HG03135 (cell line): Measurements from ENCODE around the gene ZNF57.
"Not testable (repeated sequence)": the region's sequence is repeated elsewhere in the genome, so short reads cannot be mapped to it uniquely, and the experiment has no call there.

Experiments
- ATAC-seq: cut with Tn5 transposase; IDR thresholded peaks from one replicate; pipeline ENCODE4 v1.9.1; 2021; ENCODE audit warnings: mild to moderate bottlenecking, moderate library complexity; ENCODE audit not compliant: unreplicated experiment

ZNF57 gene

DNA sequence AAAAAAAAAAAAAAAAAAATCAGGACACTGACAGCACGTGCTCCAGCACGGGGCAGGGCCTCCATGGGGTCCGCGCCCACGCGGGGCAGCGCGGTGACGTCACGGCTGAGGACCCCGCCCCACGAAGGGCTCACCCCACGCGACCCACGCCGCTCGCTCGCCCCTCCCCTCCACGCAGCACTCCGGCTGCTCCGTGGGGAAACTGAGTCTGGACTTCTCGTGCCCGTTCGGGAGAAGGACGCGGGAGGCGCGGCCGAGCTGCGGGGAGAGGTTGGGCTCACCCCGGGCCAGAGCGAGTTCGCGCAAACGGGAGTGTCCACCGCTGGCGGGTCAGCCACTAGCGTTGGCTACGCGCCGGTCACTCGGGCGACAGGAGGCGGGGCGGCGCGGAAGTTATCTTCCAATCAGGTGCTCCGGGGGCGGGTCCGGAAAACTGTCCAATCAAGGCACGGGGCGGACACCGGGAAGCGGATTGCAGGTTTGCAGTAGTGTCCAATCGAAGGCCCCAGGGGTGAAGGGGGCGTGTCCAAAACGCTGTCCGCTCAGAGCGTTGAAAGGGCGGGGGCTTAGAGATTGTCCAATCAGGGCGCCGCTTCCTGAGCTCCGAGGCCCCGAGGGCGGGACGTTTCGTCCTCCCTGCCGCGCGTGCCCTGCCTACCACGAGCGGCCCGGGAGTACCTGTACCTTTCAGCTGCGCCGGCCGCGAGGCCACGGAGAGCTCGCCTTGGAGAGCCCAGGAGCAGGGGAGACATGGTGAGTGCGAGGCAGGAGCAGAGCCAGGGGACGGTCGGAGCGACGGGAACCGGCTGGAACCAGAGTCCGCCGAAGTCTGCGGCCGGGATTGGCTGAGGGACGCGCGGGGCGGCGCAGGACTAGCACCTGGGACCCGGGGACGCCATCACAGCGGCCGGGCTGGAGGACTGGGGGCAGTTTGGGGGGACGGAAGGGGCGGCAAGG is at the start of gene ZNF57:
Gene ZNF57 (plus strand): TSS at position 633 of the 957 bp plus-strand sequence. CDS start 118 bp downstream, at position 751.
- ATAC-seq, result peak; percentile 89

DNA sequence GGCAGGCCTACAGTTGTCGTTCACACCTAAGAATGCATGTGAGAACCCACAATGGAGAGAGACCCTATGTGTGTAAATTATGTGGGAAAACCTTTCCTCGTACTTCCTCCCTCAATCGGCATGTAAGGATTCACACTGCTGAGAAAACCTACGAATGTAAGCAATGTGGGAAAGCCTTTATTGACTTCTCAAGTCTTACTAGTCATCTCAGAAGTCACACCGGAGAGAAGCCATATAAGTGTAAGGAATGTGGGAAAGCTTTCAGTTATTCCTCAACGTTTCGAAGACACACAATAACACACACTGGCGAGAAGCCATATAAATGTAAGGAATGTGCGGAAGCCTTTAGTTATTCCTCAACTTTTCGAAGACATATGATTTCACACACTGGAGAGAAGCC is 48.1 kb upstream of the ZNF57 start:
- ATAC-seq, result no peak

DNA sequence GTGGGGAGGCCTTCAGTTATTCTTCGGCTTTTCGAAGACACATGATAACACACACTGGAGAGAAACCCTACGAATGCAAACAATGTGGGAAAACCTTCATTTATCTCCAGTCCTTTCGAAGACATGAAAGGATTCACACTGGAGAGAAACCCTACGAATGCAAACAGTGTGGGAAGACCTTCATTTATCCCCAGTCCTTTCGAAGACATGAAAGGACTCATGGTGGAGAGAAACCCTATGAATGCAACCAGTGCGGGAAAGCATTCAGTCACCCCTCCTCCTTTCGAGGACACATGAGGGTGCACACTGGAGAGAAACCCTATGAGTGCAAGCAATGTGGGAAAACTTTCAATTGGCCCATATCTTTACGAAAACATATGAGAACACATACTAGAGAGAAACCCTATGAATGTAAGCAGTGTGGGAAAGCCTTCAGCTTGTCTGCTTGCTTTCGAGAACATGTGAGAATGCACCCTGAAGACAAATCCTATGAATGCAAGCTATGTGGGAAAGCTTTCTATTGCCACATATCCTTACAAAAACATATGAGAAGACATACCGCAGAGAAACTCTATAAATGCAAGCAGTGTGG is 47.6 kb upstream of the ZNF57 start:
- no peak for ATAC-seq

DNA sequence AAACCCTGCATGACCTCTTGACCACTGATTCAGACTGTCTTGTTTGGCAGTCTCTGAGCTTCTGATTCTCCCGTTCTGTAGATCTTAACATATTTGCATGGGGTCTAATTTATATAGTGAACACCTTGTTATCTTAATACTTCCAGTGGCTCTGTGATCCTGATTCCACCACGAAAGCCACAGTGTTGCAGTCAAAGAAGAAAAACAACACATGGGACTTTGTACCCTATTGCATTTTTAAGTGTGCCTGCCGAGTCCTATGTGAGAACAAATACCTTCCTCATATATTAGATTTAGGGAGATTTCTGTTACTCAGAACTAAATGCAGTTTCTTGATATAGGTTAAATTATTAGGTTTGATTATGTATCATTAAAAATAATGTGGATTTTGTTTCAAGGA is 45.9 kb upstream of the ZNF57 start:
- no peak for ATAC-seq

DNA sequence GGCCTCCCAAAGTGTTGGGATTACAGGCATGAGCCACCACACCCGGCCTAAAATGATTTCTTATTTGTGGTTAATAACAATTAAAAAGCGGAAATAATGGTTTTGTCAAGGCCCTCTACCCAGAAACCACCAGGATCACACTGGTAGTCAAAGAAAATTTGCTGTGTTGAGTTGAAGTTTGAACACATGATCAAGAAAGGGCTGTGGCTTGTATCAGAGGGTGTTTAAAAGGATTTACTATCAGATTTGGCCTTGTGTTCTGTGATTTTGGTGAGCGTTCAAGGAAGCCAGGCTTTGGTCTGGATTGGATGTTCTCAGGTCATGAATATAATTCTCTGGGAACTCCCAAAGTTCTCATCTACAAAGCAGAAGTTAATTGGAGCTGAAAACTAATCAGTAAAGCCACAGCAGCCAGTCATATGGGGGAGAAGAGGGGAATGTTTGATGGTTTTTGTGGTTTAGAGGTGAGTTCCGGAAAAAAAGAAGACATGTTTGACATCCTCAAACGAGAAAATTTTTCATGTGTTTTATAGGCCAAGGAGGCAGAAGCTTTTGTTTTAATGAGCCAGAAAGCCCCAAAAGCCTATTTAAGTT is 44.2 kb upstream of the ZNF57 start:
- ATAC-seq, result no peak

DNA sequence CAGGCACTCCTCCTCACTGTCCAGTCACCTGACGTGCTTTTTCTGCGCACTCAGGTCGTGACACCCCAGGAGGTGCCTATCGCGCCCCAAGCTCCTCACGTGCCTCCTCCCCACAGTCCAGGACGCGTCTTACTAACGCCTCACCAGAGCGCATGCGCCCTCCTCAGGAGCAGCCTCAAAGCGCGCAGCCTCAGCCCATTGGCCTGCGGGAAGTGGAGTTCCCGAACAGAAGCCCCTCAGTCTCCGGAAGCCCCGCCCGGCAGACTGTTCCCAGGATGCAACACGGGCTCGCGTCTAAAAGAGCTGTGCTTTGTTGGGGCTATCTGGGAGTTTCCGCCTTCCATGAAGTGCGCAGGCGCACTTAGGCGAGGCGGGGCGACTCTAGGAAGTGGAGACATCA is 41.9 kb upstream of the ZNF57 start:
- ATAC-seq, result no peak

DNA sequence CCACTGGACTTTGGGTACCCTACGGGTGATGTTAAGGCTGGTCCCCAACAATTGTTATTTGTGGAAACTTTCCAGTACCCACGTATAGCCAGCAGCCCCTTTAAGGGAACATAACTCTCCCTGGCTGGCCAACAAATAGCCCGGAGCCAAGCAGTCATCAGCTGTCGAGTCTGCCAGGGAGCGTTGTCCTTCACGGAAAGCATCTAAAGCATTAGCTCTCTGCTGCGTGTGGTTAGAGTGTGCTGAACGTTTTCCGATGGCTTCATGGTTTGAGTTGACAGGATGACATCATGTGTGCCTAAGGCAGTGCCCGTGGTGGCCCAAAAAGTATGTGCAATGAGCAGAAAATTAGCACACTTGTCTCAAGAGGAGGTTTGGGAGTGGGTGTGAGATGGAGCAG is 36.9 kb upstream of the ZNF57 start:
- ATAC-seq, result no peak

DNA sequence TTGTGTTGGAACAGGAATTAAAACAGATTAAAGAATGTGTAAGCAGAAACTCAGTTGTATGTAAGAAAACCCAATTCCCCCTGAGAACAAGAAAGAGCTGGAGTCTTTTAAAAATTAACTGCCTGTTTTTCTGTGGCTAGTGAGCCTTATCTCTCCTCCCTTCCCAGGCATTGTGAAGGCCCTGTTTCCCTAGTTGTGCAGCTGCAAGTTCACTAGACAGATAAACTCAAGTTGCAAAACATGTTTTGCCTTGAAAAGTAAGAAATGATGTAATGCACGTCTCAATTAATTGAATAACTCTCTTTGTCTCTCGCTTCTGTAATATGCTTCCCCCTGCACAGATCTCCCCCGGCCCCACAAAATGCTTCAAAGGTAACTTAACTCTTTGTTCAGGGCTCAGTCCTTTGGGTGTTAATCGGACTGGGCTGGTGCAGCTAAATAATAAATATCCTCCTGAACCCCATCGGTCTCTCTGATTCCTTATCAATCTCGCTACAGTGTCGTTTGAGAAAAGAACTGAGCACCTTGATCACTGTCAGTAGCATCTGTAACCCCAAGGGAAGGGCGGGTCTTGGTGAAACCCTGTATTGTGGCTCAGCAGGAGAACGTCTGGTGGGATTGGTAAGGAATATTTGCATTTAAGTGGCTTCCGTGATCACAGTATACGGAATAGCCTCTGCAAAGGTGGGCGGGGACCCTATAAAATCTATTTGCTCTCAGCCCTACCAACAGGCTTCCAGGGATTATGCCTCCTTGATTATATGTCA is 35.2 kb upstream of the ZNF57 start:
- no peak for ATAC-seq

DNA sequence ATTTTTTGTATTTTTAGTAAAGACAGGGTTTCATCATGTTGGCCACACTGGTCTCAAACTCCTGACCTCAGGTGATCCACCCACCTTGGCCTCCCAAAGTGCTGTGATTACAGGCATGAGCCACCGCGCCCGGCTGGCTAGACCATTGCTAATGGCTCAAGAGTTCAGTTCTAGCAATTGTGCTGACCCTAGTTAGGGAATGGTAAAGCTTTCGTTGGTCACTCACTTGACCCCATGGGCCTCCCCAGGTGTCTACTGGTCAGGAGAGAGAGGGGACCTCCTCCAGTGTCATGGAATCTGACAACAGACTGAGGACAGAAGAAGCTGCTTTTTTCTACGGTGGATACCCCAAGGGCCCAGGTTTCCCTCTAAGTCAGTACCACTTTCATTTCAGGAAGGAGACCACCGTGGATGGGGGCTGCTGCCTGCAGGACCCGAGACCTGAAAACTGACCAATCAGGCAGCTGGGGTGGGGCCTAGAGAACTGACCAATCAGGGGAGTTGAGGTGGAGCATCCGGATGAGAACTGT is 34.2 kb upstream of the ZNF57 start:
- ATAC-seq, result no peak

DNA sequence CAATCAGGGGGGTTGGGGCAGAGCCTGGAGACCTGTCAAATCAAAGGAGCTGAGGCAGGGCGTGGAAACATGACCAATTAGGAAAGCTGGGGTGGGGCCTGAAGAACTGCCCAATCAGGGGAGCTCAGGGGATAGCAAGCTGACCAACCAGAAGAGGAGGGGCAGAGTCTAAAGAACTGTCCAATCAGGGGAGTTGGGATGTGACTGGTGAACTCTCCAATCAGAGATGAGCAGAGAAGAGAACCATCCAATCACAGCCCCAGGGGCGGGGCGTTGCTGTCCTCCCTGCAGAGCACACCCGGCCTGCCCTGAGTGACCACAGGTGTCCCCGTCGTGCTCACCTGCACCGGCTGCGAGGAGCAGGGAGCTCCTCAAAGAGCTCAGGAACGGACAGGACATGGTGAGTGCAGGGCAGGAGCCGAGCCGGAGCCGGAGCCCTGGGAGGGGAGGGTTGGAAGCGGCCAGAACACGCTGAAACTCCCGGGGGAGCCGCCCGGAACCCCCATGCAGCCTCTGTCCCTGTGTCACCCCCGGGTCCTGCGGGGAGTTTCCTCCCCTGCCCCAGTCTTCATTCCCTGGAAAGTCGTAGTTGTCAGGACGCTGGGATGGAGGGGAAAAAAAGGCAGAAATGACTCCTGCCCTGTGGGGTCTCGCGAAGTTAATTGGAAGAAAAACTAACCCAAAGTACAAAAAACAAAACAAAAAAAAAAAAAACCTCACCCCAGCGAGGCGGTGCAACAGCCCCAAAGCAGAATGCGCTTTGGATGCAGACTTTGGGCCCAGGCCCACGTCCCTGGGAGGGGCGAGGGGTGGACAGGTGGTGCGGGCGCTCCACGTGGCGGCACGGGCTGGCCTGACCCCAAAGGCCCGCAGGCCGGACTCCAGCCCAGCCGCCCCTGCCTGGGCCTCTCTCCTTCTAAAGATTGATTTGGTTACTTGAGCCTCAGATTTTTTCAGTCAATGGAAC is 33.4 kb upstream of the ZNF57 start, which contains the start of gene ZNF556:
Gene ZNF556 (plus strand): TSS at position 311 of the 967 bp plus-strand sequence. CDS start 87 bp downstream, at position 398.
- no peak for ATAC-seq

DNA sequence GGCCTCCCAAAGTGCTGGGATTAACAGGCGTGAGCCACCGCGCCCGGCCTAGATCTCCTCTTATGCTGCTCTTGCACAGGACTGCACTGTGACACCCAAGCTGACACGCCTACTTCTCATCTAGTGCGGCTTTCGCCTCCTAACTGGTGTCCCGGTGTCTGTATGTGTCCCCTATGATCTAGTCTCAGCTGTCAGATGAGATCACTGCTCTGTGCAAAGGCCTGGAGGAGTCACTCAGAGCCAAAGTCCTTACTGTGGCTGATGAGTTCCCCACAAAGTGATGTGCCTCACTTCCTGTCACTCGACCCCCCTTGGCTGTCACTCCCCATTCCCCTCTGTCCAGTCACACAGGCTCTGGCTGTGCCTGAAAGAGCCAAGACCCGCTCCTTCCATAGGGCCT is 31.1 kb upstream of the ZNF57 start:
- ATAC-seq, result no peak

DNA sequence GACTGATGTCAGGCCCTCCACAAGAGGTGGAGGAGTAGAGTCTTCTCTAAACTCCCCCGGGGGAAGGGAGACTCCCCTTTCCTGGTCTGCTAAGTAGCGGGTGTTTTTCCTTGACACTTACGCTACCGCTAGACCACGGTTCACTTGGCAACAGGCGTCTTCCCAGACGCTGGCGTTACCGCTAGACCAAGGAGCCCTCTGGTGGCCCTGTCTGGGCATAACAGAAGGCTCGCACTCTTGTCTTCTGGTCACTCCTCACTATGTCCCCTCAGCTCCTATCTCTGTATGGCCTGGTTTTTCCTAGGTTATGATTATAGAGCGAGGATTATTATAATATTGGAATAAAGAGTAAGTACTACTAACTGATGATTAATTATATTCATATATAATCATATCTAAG is 28.6 kb upstream of the ZNF57 start:
- not testable (repeated sequence) for ATAC-seq

DNA sequence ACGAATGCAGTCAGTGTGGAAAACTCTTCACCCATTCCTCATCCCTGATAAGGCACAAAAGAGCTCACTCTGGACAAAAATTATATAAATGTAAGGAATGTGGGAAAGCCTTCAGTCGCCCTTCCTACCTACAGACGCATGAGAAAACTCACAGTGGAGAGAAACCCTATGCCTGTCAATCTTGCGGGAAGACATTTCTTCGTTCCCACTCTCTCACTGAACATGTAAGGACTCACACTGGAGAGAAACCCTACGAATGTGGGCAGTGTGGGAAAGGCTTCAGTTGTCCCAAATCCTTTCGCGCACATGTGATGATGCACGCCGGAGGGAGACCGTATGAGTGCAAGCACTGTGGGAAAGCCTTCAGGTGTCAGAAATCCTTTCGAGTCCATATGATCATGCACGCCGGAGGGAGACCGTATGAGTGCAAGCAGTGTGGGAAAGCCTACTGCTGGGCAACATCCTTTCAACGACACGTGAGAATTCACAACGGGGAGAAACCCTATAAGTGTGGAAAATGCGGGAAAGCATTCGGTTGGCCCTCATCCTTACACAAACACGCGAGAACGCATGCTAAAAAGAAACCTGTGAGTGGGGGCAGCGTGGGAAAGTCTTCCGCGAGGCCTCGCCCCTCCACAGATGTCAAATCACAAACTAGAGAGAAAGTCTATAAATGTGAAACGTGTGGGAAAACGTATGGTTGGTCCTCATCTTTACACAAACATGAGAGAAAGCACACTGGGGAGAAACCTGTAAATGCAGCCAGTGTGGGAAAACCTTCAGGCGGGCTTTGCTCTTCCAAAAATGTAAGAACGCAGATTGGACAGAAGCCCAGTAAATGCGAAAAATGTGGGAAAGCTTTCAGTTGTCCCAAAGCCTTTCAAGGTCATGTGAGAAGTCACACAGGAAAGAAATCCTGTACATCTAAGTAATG is 23.1 kb upstream of the ZNF57 start:
- no peak for ATAC-seq

DNA sequence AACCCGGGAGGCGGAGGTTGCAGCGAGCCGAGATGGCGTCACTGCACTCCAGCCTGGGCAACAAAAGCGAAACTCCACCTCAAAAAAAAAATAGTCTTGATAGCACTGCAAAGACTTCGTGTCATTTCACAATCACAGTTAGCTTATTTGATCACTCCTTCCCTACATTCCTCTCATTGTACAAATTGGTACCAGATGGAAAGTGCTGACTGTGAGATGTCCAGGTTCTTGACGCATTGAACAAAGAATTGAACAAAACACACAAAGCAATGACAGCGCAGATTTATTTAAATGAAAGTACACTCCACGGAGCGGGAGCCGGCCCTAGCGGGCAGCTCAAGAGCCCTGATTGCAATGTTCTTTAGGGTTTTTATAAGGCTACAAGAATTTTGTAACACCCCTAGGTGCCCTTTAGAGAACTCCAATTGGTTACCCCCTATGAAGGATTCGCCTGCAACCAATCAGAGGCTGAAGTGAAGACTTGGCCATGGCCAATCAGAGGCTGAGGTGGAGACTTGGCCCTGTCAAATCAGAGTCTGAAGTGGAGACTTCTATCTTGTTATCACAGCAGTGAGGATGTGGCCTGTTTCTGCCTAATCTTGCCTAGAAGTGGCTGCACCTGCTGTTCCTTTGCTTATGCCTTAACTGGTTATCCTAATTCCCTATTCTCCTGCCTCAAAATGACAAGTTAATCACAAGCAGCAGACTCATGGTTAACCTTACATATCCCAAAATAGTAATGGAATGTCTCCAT is 16.9 kb upstream of the ZNF57 start:
- ATAC-seq, result no peak

DNA sequence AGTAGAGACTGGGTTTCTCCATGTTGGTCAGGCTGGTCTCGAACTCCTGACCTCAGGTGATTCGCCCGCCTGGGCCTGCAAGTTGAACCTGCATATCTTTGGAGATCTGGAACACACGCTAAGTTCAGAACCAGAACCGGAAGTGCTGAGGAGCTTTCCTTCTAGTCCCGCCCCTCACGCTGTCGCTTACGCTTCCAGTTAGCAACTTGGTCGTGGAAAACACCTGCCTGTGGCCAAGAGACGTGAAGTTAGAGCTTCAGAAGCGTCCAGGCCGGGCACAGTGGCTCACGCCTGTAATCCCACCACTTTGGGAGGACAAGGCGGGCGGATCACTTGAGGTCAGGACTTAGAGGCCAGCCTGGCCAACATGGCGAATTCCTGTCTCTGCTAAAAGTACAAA is 15.0 kb upstream of the ZNF57 start:
- no peak for ATAC-seq

DNA sequence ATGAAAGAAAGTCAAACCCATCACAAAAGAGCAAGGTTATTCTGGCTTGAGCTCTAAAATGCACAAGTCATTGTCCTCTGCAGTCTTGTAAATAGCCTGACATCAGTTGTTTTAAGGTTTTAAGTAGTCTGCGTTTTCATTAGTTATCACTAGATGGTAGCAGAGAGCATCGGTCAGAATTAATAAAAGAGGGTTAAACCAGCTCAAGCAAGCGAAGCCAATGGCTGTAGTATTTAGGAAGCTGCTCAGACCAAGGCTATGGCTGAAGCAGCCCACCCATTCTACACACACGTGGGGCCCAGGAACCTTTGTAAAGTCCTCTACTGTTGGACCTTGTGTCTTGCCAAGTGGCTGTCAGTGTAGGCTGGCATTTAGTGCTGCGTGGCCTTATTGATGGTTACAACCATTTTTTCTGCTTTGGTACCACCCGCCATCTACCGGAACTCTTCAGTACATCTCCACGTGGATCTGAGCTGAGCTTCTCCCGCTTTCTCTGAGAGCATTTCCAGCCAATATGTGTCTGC is 13.3 kb upstream of the ZNF57 start:
- ATAC-seq, result no peak

DNA sequence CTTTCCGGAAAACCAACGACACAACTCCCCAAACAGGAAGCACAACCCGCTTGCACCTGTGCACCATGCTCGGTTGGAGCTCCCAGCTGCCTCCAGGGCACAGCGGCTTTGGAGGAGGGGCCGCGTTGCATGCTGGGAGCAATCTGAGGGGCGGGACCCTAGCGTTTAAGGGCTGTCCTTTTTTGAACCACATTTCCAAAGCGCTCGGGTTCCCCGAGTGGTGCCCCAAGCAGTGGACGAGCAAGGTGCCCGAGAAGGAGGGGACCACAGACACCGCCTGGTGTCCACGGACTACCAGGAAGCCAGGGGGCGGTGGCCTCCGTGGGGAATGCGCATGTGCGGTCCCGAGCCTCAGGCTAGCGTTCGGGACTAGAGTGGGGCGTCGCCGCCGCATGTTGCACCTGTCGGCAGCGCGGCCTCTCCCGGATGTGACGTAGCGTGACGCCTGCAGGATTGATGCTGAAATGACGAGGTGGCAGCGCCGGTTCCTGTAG is 11.9 kb upstream of the ZNF57 start:
- no peak for ATAC-seq
